ENCODE measurements around the gene FAM222A.

- TF ChIP-seq CTCF (IDR thresholded peaks at IDR 0.05; ENCODE audit: low read length), result no peak
- TF ChIP-seq EZH2 (optimal IDR thresholded peaks at IDR 0.05; ENCODE audit: low read depth, low read length), result no peak
Observed at GRCh38 chr12:109795023-109795422, 81.4 kb downstream of the FAM222A start.

All from MM.1S (cell line).